Eye (tissue), 1 donor: ENCODE measurements around the gene ANK3.
"Not testable (repeated sequence)": the region's sequence is repeated elsewhere in the genome, so short reads cannot be mapped to it uniquely, and the experiment has no call there.

Experiments
- DNase-seq: peaks from one replicate; pipeline ENCODE4 v3.0.0-alpha.2; 2015

ANK3 gene

GRCh38 chr10:60299961-60300883, 89.5 kb downstream of the ANK3 start:
- DNase-seq = peak; percentile 44

DNA sequence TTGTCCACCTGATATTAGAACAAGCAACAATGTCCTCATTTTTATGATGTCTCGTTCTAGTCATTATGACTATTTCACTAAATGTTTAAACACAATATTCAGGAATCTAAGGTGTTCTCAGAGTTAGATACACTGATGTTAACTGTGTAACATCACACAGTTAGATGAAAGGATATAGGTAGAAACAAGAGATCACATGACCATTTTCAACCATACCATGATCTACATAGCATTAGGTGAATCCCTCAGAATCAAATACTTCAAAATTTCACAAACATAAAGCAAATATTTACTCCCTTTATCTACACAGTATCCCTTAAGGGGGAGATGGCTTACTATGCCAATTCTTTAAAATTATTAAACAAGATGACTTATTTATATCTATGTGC, 90.3 kb downstream of the ANK3 start:
- no peak for DNase-seq

- no peak for DNase-seq
These were observed 91.0 kb downstream of the ANK3 start for GRCh38 chr10:60298408-60299389.

GRCh38 chr10:60296073-60296472, 93.6 kb downstream of the ANK3 start:
- no peak for DNase-seq

GRCh38 chr10:60295028-60295937, 94.4 kb downstream of the ANK3 start:
- no peak for DNase-seq

- DNase-seq = no peak
These were observed 96.0 kb downstream of the ANK3 start for GRCh38 chr10:60293581-60294175.

- DNase-seq = no peak
These were observed 96.7 kb downstream of the ANK3 start for GRCh38 chr10:60292998-60293397.

DNA sequence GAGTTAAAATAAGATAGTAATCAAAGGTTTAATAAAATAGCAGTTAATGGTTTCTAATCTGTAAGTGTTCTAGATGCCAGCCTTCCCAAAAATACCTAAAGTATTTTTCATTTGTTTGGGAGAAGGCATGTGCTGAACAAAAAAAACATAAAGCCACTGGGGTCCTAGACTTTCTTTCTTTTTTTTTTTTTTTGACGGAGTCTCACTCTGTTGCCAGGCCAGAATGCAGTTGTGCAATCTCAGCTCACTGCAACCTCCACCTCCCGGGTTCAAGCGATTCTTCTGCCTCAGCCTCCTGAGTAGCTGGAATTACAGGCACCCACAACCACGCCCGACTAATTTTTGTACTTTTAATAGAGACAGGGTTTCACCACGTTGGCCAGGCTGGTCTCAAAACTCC, 97.1 kb downstream of the ANK3 start:
- DNase-seq = not testable (repeated sequence)

DNA sequence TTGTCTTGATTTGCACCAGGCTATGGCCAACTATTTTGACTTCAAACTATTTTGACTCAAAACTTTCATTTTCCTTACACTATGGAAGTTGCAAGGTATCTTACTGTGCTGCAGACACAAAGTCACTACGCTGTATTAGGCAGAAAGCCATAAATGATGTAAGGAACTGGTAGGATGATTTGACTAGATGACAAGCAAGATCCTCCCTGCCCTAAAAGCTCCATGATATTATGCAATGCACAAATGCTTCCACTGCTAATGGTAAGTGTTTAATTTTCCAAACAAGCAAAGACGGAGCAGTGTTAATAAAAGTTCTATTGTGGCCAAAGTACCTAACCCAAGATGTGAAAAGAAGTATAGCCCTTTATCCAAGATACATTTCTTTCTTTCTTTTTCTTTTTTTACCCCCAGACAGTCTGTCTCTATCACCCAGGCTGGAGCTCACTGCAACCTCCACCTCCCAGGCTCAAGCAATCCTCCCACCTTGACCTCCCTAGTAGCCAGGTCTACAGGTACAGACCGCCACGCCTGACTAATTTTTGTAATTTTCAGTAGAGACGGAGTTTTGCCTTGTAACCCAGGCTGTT, 98.2 kb downstream of the ANK3 start:
- DNase-seq = no peak

DNA sequence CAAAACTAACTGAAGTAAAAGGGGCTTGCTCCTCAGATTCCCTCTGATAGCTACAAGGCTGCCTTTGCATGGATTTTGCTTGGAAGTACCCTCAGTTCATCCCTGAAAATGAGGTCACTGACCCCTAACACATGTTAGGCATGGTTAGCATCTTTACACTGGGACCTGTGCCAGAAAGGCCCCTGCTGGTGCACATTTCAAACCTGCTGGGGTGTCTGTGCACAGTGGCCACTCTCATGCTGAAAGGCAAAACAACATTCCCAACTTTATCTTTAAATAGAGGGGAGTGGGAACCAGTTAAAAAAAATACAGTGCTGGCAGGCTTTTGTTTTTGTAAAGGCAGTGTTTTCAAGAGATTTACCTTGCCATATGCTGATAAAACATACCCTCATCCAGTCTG, 99.1 kb downstream of the ANK3 start:
- DNase-seq = peak; percentile 47

GRCh38 chr10:60289800-60290199, 99.9 kb downstream of the ANK3 start:
- DNase-seq = no peak

GRCh38 chr10:60288256-60288655, 101.4 kb downstream of the ANK3 start:
- no peak for DNase-seq

- no peak for DNase-seq
These were observed 103.1 kb downstream of the ANK3 start for GRCh38 chr10:60286559-60286958.

GRCh38 chr10:60283397-60283796, 106.3 kb downstream of the ANK3 start:
- DNase-seq = no peak

GRCh38 chr10:60282771-60283353, 106.8 kb downstream of the ANK3 start:
- DNase-seq = peak; percentile 12

- DNase-seq = peak; percentile 71
These were observed 107.8 kb downstream of the ANK3 start for GRCh38 chr10:60281792-60282353.

GRCh38 chr10:60281331-60281730, 108.3 kb downstream of the ANK3 start:
- peak; percentile 28 for DNase-seq

GRCh38 chr10:60280475-60280874, 109.2 kb downstream of the ANK3 start:
- DNase-seq = no peak

DNA sequence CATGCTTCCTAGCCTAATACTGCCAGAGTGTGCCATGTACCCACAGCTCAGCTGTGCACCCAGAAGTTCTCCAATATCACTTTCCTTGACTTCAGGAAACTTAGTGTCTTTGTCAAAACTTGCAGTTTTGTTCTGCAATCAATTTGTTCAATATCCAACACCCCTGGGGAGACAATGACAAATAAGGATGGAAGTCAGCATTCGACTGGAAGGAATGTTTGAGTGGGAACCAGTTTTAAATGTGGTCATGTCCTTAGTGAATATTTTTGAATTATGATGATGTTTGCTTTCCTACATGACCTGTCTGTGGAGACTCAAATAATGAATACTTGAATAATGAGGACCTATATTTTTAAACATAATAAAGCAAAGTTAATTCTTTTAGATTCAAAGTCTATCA, 112.0 kb downstream of the ANK3 start:
- no peak for DNase-seq

- no peak for DNase-seq
These were observed 113.4 kb downstream of the ANK3 start for GRCh38 chr10:60276232-60276631.
